Measurements from ENCODE around the gene LIN37. TPM values are rescaled to one million over a fixed set of nuclear protein-coding genes. Genes with fewer than 3 reads are reported as not detected.

LIN37 gene
- total and polyA plus RNA-seq, 9 of the 15 experiments (the other 6 are each of a cell fraction or from before 2014, with no cell fraction given) = 1.2 to 12.5 (median 8.6) TPM

DNA sequence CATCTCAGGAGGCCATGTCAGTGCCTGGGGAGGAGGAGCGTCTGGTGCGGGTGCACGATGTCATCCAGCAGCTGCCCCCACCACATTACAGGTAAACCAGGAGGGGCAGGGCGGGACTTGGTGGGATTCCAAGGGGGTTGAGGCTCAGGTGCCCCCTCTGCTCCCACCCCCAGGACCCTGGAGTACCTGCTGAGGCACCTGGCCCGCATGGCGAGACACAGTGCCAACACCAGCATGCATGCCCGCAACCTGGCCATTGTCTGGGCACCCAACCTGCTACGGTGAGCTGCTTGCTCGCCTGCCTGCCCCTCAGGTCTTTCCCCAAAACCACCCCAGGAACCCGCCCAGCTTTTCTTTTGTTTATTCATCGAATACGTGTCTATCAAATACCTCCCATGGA, 34.2 kb downstream of the LIN37 start (continued):
- TF ChIP-seq, protein P1, sequence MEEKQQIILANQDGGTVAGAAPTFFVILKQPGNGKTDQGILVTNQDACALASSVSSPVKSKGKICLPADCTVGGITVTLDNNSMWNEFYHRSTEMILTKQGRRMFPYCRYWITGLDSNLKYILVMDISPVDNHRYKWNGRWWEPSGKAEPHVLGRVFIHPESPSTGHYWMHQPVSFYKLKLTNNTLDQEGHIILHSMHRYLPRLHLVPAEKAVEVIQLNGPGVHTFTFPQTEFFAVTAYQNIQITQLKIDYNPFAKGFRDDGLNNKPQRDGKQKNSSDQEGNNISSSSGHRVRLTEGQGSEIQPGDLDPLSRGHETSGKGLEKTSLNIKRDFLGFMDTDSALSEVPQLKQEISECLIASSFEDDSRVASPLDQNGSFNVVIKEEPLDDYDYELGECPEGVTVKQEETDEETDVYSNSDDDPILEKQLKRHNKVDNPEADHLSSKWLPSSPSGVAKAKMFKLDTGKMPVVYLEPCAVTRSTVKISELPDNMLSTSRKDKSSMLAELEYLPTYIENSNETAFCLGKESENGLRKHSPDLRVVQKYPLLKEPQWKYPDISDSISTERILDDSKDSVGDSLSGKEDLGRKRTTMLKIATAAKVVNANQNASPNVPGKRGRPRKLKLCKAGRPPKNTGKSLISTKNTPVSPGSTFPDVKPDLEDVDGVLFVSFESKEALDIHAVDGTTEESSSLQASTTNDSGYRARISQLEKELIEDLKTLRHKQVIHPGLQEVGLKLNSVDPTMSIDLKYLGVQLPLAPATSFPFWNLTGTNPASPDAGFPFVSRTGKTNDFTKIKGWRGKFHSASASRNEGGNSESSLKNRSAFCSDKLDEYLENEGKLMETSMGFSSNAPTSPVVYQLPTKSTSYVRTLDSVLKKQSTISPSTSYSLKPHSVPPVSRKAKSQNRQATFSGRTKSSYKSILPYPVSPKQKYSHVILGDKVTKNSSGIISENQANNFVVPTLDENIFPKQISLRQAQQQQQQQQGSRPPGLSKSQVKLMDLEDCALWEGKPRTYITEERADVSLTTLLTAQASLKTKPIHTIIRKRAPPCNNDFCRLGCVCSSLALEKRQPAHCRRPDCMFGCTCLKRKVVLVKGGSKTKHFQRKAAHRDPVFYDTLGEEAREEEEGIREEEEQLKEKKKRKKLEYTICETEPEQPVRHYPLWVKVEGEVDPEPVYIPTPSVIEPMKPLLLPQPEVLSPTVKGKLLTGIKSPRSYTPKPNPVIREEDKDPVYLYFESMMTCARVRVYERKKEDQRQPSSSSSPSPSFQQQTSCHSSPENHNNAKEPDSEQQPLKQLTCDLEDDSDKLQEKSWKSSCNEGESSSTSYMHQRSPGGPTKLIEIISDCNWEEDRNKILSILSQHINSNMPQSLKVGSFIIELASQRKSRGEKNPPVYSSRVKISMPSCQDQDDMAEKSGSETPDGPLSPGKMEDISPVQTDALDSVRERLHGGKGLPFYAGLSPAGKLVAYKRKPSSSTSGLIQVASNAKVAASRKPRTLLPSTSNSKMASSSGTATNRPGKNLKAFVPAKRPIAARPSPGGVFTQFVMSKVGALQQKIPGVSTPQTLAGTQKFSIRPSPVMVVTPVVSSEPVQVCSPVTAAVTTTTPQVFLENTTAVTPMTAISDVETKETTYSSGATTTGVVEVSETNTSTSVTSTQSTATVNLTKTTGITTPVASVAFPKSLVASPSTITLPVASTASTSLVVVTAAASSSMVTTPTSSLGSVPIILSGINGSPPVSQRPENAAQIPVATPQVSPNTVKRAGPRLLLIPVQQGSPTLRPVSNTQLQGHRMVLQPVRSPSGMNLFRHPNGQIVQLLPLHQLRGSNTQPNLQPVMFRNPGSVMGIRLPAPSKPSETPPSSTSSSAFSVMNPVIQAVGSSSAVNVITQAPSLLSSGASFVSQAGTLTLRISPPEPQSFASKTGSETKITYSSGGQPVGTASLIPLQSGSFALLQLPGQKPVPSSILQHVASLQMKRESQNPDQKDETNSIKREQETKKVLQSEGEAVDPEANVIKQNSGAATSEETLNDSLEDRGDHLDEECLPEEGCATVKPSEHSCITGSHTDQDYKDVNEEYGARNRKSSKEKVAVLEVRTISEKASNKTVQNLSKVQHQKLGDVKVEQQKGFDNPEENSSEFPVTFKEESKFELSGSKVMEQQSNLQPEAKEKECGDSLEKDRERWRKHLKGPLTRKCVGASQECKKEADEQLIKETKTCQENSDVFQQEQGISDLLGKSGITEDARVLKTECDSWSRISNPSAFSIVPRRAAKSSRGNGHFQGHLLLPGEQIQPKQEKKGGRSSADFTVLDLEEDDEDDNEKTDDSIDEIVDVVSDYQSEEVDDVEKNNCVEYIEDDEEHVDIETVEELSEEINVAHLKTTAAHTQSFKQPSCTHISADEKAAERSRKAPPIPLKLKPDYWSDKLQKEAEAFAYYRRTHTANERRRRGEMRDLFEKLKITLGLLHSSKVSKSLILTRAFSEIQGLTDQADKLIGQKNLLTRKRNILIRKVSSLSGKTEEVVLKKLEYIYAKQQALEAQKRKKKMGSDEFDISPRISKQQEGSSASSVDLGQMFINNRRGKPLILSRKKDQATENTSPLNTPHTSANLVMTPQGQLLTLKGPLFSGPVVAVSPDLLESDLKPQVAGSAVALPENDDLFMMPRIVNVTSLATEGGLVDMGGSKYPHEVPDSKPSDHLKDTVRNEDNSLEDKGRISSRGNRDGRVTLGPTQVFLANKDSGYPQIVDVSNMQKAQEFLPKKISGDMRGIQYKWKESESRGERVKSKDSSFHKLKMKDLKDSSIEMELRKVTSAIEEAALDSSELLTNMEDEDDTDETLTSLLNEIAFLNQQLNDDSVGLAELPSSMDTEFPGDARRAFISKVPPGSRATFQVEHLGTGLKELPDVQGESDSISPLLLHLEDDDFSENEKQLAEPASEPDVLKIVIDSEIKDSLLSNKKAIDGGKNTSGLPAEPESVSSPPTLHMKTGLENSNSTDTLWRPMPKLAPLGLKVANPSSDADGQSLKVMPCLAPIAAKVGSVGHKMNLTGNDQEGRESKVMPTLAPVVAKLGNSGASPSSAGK (IDR thresholded peaks at IDR 0.05) = no peak
- TF ChIP-seq ATF6 (CRISPR knock-in tag; IDR thresholded peaks at IDR 0.05) = no peak
- TF ChIP-seq ELF4 (CRISPR knock-in tag; IDR thresholded peaks at IDR 0.05) = no peak

All from K562 (cell line).